Measurements from ENCODE around the gene PAFAH1B2. TPM values are rescaled to one million over a fixed set of nuclear protein-coding genes. Genes with fewer than 3 reads are reported as not detected.

Gene PAFAH1B2
- total and polyA plus RNA-seq, 2 experiments from 2014 or later, result 87.5 to 148 TPM

DNA sequence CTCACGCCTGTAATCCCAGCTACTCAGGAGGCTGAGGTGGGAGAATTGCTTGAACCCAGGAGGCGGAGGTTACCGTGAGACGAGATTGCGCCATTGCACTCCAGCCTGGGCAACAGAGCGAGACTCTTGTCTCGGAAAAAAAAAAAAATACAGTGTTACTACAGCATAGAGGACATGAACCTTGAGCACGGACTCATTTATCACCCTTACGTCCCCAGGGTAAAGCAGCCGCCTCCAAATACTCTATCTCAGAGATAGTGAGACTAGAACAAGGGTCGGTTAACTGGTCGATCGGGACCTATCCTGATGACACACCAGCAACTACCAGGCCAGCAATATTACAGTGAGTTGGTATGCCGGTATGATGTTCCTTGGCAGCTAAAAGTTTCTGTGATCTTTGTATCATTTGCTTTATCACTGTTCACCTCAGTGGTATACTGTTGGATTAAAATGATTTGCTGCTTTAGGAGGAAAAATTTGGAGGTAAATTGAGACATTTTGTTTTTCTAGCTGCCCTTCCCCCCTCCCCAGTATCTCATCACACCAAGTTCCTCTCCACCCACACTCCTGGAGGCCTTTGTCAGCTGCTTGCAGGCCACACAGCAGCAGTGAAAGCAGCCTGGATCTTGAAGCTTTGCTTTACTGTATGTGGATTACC, 27.4 kb downstream of the PAFAH1B2 start (continued):
- TF ChIP-seq, protein P1, sequence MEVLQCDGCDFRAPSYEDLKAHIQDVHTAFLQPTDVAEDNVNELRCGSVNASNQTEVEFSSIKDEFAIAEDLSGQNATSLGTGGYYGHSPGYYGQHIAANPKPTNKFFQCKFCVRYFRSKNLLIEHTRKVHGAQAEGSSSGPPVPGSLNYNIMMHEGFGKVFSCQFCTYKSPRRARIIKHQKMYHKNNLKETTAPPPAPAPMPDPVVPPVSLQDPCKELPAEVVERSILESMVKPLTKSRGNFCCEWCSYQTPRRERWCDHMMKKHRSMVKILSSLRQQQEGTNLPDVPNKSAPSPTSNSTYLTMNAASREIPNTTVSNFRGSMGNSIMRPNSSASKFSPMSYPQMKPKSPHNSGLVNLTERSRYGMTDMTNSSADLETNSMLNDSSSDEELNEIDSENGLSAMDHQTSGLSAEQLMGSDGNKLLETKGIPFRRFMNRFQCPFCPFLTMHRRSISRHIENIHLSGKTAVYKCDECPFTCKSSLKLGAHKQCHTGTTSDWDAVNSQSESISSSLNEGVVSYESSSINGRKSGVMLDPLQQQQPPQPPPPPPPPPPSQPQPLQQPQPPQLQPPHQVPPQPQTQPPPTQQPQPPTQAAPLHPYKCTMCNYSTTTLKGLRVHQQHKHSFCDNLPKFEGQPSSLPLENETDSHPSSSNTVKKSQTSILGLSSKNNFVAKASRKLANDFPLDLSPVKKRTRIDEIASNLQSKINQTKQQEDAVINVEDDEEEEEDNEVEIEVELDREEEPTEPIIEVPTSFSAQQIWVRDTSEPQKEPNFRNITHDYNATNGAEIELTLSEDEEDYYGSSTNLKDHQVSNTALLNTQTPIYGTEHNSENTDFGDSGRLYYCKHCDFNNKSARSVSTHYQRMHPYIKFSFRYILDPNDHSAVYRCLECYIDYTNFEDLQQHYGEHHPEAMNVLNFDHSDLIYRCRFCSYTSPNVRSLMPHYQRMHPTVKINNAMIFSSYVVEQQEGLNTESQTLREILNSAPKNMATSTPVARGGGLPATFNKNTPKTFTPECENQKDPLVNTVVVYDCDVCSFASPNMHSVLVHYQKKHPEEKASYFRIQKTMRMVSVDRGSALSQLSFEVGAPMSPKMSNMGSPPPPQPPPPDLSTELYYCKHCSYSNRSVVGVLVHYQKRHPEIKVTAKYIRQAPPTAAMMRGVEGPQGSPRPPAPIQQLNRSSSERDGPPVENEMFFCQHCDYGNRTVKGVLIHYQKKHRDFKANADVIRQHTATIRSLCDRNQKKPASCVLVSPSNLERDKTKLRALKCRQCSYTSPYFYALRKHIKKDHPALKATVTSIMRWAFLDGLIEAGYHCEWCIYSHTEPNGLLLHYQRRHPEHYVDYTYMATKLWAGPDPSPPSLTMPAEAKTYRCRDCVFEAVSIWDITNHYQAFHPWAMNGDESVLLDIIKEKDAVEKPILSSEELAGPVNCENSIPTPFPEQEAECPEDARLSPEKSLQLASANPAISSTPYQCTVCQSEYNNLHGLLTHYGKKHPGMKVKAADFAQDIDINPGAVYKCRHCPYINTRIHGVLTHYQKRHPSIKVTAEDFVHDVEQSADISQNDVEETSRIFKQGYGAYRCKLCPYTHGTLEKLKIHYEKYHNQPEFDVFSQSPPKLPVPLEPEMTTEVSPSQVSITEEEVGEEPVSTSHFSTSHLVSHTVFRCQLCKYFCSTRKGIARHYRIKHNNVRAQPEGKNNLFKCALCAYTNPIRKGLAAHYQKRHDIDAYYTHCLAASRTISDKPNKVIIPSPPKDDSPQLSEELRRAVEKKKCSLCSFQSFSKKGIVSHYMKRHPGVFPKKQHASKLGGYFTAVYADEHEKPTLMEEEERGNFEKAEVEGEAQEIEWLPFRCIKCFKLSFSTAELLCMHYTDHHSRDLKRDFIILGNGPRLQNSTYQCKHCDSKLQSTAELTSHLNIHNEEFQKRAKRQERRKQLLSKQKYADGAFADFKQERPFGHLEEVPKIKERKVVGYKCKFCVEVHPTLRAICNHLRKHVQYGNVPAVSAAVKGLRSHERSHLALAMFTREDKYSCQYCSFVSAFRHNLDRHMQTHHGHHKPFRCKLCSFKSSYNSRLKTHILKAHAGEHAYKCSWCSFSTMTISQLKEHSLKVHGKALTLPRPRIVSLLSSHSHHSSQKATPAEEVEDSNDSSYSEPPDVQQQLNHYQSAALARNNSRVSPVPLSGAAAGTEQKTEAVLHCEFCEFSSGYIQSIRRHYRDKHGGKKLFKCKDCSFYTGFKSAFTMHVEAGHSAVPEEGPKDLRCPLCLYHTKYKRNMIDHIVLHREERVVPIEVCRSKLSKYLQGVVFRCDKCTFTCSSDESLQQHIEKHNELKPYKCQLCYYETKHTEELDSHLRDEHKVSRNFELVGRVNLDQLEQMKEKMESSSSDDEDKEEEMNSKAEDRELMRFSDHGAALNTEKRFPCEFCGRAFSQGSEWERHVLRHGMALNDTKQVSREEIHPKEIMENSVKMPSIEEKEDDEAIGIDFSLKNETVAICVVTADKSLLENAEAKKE (CRISPR knock-in tag; IDR thresholded peaks at IDR 0.05), result no peak

DNA sequence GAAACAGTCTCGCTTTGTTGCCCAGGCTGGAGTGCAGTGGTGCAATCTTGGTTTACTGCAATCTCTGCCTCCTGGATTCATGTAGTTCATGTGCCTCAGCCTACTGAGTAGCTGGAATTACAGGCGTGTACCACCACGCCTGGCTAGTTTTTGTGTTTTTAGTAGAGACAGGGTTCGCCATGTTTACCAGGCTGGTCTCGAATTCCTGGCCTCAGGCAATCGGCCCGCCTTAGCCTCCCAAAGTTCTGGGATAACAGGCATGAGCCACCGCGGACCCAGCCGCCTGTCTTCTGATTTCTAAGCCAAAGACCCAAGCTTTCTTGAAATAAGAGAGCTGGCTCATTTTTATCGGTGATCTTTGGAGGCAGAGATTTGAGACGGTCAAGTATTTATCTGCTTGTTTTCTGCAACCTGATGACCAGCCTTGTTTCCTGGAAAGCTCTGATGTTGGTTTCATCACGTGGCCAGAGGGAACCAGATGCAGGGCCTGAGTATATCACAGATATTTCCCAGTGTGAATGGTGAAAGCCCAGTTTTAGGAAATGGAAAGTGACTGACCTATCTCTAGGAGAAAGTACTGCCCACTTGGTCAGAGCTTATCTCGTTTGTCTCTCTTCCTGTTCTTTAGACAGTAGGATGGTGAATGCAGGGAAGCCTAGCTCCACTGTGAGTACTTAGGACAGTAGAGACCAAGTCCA, 28.8 kb downstream of the PAFAH1B2 start:
- H3K27me3 Mint-ChIP-seq (ENCODE audit: insufficient read depth, low read depth, poor library complexity), result no peaks in the 10 kb centered on the region
- Histone ChIP-seq H3K79me2 (replicated peaks; ENCODE audit: insufficient read depth) (no peaks in the 10 kb centered on the region; the same call in 1 of the 2 replicates), H3F3A (replicated peaks; ENCODE audit: low read depth) (peaks cover 16% of the 10 kb centered on the region; the same call in 1 of the 2 replicates), H3K27ac (ENCODE audit: low read depth) (peak overlapping the region; percentile 76; the same call in 1 of the 2 replicates), H2AFZ (no peak overlapping the region), H3K4me2 (no peak overlapping the region), H3K27me3 (ENCODE audit: insufficient read depth) (no peaks in the 10 kb centered on the region), H3K36me3 (ENCODE audit: insufficient read depth) (peaks cover 12% of the 10 kb centered on the region; the same call in 1 of the 2 replicates), H4K20me1 (replicated peaks; ENCODE audit: insufficient read depth) (peaks cover 11% of the 10 kb centered on the region; the same call in 1 of the 2 replicates), H3K4me3 (no peak overlapping the region), H3K9me2 (ENCODE audit: insufficient read depth) (no peaks in the 10 kb centered on the region), H3K4me1 (ENCODE audit: insufficient read depth) (peaks cover 4% of the 10 kb centered on the region)
- no peaks in the 10 kb centered on the region for H3K9me3 Mint-ChIP-seq
- peaks cover 30% of the 10 kb centered on the region; the same call in 2 of the 3 replicates for H3K36me3 Mint-ChIP-seq (ENCODE audit: low read depth)
- no peak for DNase-seq (ENCODE audit: low spot score)
- peaks cover 16% of the 10 kb centered on the region; the same call in 2 of the 3 replicates for H3K4me1 Mint-ChIP-seq
- no peak for ATAC-seq
- H3K4me3 Mint-ChIP-seq, result no peak overlapping the region
- H3K27ac Mint-ChIP-seq, result peak overlapping the region; percentile 81
- TF ChIP-seq, protein P2, sequence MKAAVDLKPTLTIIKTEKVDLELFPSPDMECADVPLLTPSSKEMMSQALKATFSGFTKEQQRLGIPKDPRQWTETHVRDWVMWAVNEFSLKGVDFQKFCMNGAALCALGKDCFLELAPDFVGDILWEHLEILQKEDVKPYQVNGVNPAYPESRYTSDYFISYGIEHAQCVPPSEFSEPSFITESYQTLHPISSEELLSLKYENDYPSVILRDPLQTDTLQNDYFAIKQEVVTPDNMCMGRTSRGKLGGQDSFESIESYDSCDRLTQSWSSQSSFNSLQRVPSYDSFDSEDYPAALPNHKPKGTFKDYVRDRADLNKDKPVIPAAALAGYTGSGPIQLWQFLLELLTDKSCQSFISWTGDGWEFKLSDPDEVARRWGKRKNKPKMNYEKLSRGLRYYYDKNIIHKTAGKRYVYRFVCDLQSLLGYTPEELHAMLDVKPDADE (IDR thresholded peaks at IDR 0.05), result no peak
- TF ChIP-seq POLR2AphosphoS5 (IDR thresholded peaks at IDR 0.05; ENCODE audit: low read depth), result no peak
- no peak for TF ChIP-seq CREB1 (CRISPR knock-in tag; IDR thresholded peaks at IDR 0.05; ENCODE audit: low read depth)
- no peak for TF ChIP-seq EZH2phosphoT487 (IDR thresholded peaks at IDR 0.05; ENCODE audit: unreplicated experiment)
- TF ChIP-seq, protein P1 (CRISPR knock-in tag; IDR thresholded peaks at IDR 0.05), result no peak

Measured in GM23338 (cell line).